PFSK-1 (cell line): ENCODE results near the gene FOSL2.

Experiments used
- POLR2AphosphoS5 ChIP-seq: IDR thresholded peaks from 2 replicates; pipeline ENCODE4 v1.6.1; 2012; ENCODE audit warnings: low read depth, mild to moderate bottlenecking, control low read depth, low read length, moderate library complexity
- TAF1 ChIP-seq: IDR thresholded peaks from 2 replicates; pipeline ENCODE4 v1.6.1; 2012; ENCODE audit warnings: low read length, control low read depth, borderline replicate concordance; ENCODE audit not compliant: insufficient read depth

DNA sequence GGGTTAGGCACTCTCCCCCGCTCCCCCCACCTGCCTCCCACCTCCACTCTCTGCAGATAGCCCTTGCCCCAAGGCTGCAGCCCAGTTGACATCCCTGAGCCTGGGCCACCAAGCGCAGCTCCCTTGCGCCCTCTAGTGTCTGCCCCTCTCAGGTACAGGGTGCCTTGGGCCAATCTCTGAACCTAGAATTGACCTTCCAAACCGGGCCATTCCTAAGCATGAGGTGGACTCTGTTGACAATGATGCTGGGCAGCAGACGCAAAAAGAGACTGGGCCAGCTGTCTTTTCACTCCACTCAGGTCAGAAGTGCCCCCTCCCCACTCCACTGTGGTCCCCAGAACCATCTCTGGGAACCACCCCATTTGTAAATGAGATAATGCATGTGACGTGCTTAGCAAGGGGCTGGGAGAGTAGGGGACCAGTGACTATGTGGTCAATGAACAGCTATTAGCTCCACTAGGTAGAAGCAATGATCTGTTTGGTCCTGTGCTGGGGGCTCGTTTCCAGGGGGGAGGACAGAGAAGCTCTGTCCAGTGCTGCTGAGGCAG is 60.0 kb downstream of the FOSL2 start:
- TF ChIP-seq POLR2AphosphoS5 (no peak), TAF1 (no peak)
